SK-N-SH (cell line): ENCODE measurements around the gene HEMGN. TPM values are rescaled to one million over a fixed set of nuclear protein-coding genes. Genes with fewer than 3 reads are reported as not detected.

Experiments
- CTCF ChIA-PET: fragments of 300-600, 350-600 bp; formaldehyde crosslinking; extraction: SDS; loops from one replicate; lab custom pipeline; 2021; lab: Yijun Ruan, JAX
- POLR2A ChIA-PET: fragments of 350-600 bp; sonication (Branson Sonifier 250); formaldehyde crosslinking; extraction: SDS; loops from one replicate; lab custom pipeline; 2020; ENCODE audit warnings: antibody characterized with exemption, inconsistent platforms; lab: Yijun Ruan, JAX
- DNase-seq: peaks from one replicate; pipeline ENCODE4 v3.0.0; 2012
- H2AFZ ChIP-seq: fragments of 200-600 bp; sonication (generic); 2 replicates; pipeline ENCODE4 v1.8.1; 2016; ENCODE audit warnings: antibody characterized with exemption, mild to moderate bottlenecking, low read depth
- H3F3A ChIP-seq: fragments of 200-600 bp; sonication (generic); replicated peaks from 2 replicates; pipeline ENCODE3; 2016; ENCODE audit warnings: antibody characterized with exemption, mild to moderate bottlenecking; ENCODE audit not compliant: insufficient read depth
- H3K27ac ChIP-seq, 2 experiments: fragments of 200-500 bp in 1 of 2; fragments of 200-600 bp in 1 of 2; sonication (Bioruptor generic) in 1 of 2; sonication (generic), shearing (Covaris generic) in 1 of 2; 2 replicates each; pipeline versions ENCODE4 v1.5.1 to v1.6.1; 2014 to 2016; ENCODE audit warnings: low read depth in 2 of 2, inconsistent platforms in 1 of 2, low read length in 1 of 2, mild to moderate bottlenecking in 1 of 2, mixed read lengths in 1 of 2
- H3K27me3 ChIP-seq: fragments of 200-600 bp; sonication (generic), shearing (Covaris generic); 2 replicates; pipeline ENCODE4 v1.6.1; 2016; ENCODE audit warnings: mixed run types; ENCODE audit not compliant: insufficient read depth
- H3K36me3 ChIP-seq, 2 experiments: fragments of 200-500 bp in 1 of 2; fragments of 200-600 bp in 1 of 2; sonication (Bioruptor generic) in 1 of 2; sonication (generic) in 1 of 2; replicated peaks in 1 of 2; 2 replicates each; pipeline versions ENCODE3 to v1.5.1; 2014 to 2016; ENCODE audit warnings: low read length in 1 of 2, mild to moderate bottlenecking in 1 of 2; ENCODE audit not compliant: insufficient read depth in 2 of 2, control insufficient read depth in 1 of 2
- H3K4me1 ChIP-seq, 2 experiments: fragments of 200-500 bp in 1 of 2; fragments of 200-600 bp in 1 of 2; sonication (Bioruptor generic) in 1 of 2; sonication (generic), shearing (Covaris generic) in 1 of 2; 2 replicates each; pipeline versions ENCODE4 v1.5.1 to v1.6.1; 2014 to 2016; ENCODE audit warnings: low read depth in 1 of 2, low read length in 1 of 2, mixed run types in 1 of 2; ENCODE audit not compliant: insufficient read depth in 2 of 2, control insufficient read depth in 1 of 2
- H3K4me2 ChIP-seq: fragments of 200-600 bp; sonication (generic), shearing (Covaris generic); 2 replicates; pipeline ENCODE4 v1.6.1; 2017; ENCODE audit warnings: mixed run types
- H3K4me3 ChIP-seq, 2 experiments: fragments of 200-500 bp in 1 of 2; fragments of 200-600 bp in 1 of 2; sonication (Bioruptor generic) in 1 of 2; sonication (generic), shearing (Covaris generic) in 1 of 2; 2 replicates each; pipeline versions ENCODE4 v1.5.1 to v1.8.1; 2014 to 2016; ENCODE audit warnings: low read depth in 2 of 2, inconsistent platforms in 1 of 2, low read length in 1 of 2, mild to moderate bottlenecking in 1 of 2, mixed read lengths in 1 of 2, moderate library complexity in 1 of 2
- H3K79me2 ChIP-seq: fragments of 200-600 bp; sonication (generic); 2 replicates; pipeline ENCODE4 v1.8.1; 2017; ENCODE audit warnings: mild to moderate bottlenecking; ENCODE audit not compliant: insufficient read depth
- H3K9ac ChIP-seq: fragments of 200-600 bp; sonication (generic); 2 replicates; pipeline ENCODE4 v1.6.1; 2017; ENCODE audit warnings: mixed run types
- H3K9me2 ChIP-seq: fragments of 200-600 bp; sonication (generic); 2 replicates; pipeline ENCODE4 v1.6.1; 2017; ENCODE audit warnings: mixed run types
- H3K9me3 ChIP-seq: fragments of 200-600 bp; sonication (generic); 2 replicates; pipeline ENCODE4 v1.6.1; 2017; ENCODE audit warnings: mixed run types, mild to moderate bottlenecking, moderate library complexity
- H4K20me1 ChIP-seq: fragments of 200-600 bp; sonication (generic); 2 replicates; pipeline ENCODE4 v1.6.1; 2017; ENCODE audit warnings: mild to moderate bottlenecking, mixed run types; ENCODE audit not compliant: insufficient read depth
- CHD2 ChIP-seq: fragments of 150-350 bp; IDR thresholded peaks from 2 replicates; pipeline ENCODE4 v1.6.1; 2018; ENCODE audit warnings: low read length; ENCODE audit not compliant: partially characterized antibody
- ELF1 ChIP-seq: IDR thresholded peaks from 2 replicates; pipeline ENCODE4 v1.4.0; 2012
- EZH2phosphoT487 ChIP-seq: fragments of 200-600 bp; sonication (generic); IDR thresholded peaks from 2 replicates; pipeline ENCODE4 v1.6.1; 2017; ENCODE audit warnings: low read depth, mixed run types, mild to moderate bottlenecking, antibody characterized with exemption, moderate library complexity, borderline replicate concordance
- FOSL2 ChIP-seq: IDR thresholded peaks from 2 replicates; pipeline ENCODE4 v1.4.0; 2012; ENCODE audit warnings: low read depth, mild to moderate bottlenecking, moderate library complexity, borderline replicate concordance
- FOXM1 ChIP-seq: IDR thresholded peaks from 2 replicates; pipeline ENCODE4 v1.4.0; 2012; ENCODE audit warnings: low read depth, mild to moderate bottlenecking
- GABPA ChIP-seq: IDR thresholded peaks from 2 replicates; pipeline ENCODE4 v1.4.0; 2012; ENCODE audit warnings: low read depth, mild to moderate bottlenecking
- GATA2 ChIP-seq: sonication (generic); formaldehyde crosslinking; IDR thresholded peaks from 2 replicates; pipeline ENCODE4 v1.5.0; 2020; ENCODE audit warnings: mild to moderate bottlenecking, missing genetic modification reagents
- JUND ChIP-seq: IDR thresholded peaks from 2 replicates; pipeline ENCODE4 v1.4.0; 2012
- NRF1 ChIP-seq: IDR thresholded peaks from 2 replicates; pipeline ENCODE4 v1.6.1; 2012; ENCODE audit warnings: low read depth, mild to moderate bottlenecking, low read length
- RAD21 ChIP-seq: IDR thresholded peaks from 2 replicates; pipeline ENCODE4 v1.6.1; 2012; ENCODE audit warnings: mild to moderate bottlenecking, low read length
- RFX5 ChIP-seq: IDR thresholded peaks from 2 replicates; pipeline ENCODE4 v1.6.1; 2012; ENCODE audit warnings: mild to moderate bottlenecking, improper control_type of control experiment, low read length
- YY1 ChIP-seq: IDR thresholded peaks from 2 replicates; pipeline ENCODE4 v1.4.0; 2012; ENCODE audit warnings: low read depth, mild to moderate bottlenecking
- WGBS: methylation state at CpG from one replicate; pipeline ENCODE4 v1.1.6; 2017; ENCODE audit warnings: low lambda C conversion rate; 5-methylcytosine and 5-hydroxymethylcytosine counted together
- polyA plus RNA-seq, 3 experiments: library from polyadenylated mRNA; depleted of rRNA; stranded (reverse); fragments of >200 nt; gene quantifications; 2 replicates each; pipeline ENCODE4 v1.2.3, GENCODE V29; 2012
- TF ChIP-seq, protein P1 (sequence below): fragments of 150-350 bp; IDR thresholded peaks from 2 replicates; pipeline ENCODE4 v1.6.1; 2016; ENCODE audit warnings: mild to moderate bottlenecking, low read depth, low read length
- TF ChIP-seq, protein P2 (sequence below): IDR thresholded peaks from 2 replicates; pipeline ENCODE4; 2012
- TF ChIP-seq, protein P3 (sequence below): fragments of 200-600 bp; sonication (generic); IDR thresholded peaks from 2 replicates; pipeline ENCODE4 v1.6.1; 2017; ENCODE audit warnings: antibody characterized with exemption, mild to moderate bottlenecking, moderate library complexity
- TF ChIP-seq, protein P4 (sequence below): IDR thresholded peaks from 2 replicates; pipeline ENCODE4 v1.4.0; 2012; ENCODE audit warnings: low read depth, borderline replicate concordance
- TF ChIP-seq, protein P5 (sequence below): fragments of 150-350 bp; IDR thresholded peaks from 2 replicates; pipeline ENCODE4 v1.6.1; 2017; ENCODE audit warnings: antibody characterized with exemption, low read length, low read depth, borderline replicate concordance
- TF ChIP-seq, protein P6 (sequence below): IDR thresholded peaks from 2 replicates; pipeline ENCODE4 v1.4.0; 2012; ENCODE audit warnings: low read depth

HEMGN gene
- polyA plus RNA-seq, 1 of the 3 experiments (the other 2 are of a cell fraction) = not detected

DNA sequence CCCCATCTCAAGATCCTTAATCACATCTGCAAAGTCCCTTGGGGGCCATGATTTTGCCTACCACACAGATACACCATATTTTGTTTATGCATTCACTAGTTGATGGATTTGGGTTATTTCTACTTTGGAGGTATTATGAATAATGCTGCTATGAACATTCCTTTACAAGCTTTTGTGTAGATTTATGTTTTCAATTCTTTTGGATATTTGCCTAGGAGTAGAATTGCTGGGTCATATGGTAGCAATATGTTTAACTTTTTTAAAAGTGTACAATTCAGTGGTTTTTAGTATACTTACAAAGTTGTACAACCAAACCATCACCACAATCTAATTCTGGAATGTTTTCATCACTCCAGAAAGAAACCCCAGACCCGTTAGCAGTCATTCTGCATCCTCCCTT, 37.4 kb upstream of the HEMGN start:
- Histone ChIP-seq H3K79me2 (no peaks in the 10 kb centered on the region), H3K27ac (no peak overlapping the region), H4K20me1 (no peaks in the 10 kb centered on the region), H3K4me3 (no peak overlapping the region), H3K36me3 (no peaks in the 10 kb centered on the region), H3K4me2 (no peak overlapping the region), H2AFZ (no peak overlapping the region), H3K9me2 (no peaks in the 10 kb centered on the region), H3K9me3 (no peaks in the 10 kb centered on the region), H3K9ac (no peak overlapping the region), H3F3A (no peaks in the 10 kb centered on the region), H3K4me1 (peaks cover 0 to 3% of the 10 kb centered on the region in 2 experiments; a peak in 1 of 4 replicates), H3K27me3 (0 out of 2 replicates have a peak, but pooled peaks cover 8% of the 10 kb centered on the region)
- POLR2A ChIA-PET = no interaction called here
- TF ChIP-seq GABPA = no peak
- CTCF ChIA-PET = interaction anchor here (0.9 kb wide), 1 partner anchor 52 kb away, joined by 3 read pairs; the partner anchor contains the start of gene TRMO
- DNase-seq = no peak
- 34% methylated on average over 1 of the region's 1 CpG for WGBS

DNA sequence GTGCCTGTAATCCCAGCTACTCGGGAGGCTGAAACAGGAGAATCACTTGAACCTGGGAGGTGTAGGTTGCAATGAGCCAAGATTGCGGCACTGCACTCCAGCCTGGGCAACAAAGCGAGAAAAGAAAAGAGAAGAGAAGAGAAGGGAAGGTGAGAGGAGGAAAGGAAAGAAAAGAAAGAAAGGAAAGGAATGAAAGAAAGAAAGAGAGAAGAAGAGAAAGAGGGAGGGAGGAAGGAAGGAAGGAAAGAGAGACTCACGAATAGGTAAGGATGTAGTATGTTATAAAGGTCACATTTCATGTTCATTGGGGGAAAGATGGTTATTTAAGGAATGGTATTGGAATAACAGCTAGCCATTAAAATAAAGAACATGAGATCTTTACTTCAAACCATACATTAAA, 34.8 kb upstream of the HEMGN start:
- no peak overlapping the region for H3K4me3 ChIP-seq
- no peak for TF ChIP-seq FOXM1
- no peak for TF ChIP-seq FOSL2
- TF ChIP-seq YY1 = no peak
- TF ChIP-seq ELF1 = no peak
- TF ChIP-seq, protein P1, sequence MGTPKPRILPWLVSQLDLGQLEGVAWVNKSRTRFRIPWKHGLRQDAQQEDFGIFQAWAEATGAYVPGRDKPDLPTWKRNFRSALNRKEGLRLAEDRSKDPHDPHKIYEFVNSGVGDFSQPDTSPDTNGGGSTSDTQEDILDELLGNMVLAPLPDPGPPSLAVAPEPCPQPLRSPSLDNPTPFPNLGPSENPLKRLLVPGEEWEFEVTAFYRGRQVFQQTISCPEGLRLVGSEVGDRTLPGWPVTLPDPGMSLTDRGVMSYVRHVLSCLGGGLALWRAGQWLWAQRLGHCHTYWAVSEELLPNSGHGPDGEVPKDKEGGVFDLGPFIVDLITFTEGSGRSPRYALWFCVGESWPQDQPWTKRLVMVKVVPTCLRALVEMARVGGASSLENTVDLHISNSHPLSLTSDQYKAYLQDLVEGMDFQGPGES = no peak
- TF ChIP-seq RFX5 = no peak
- TF ChIP-seq, protein P2, sequence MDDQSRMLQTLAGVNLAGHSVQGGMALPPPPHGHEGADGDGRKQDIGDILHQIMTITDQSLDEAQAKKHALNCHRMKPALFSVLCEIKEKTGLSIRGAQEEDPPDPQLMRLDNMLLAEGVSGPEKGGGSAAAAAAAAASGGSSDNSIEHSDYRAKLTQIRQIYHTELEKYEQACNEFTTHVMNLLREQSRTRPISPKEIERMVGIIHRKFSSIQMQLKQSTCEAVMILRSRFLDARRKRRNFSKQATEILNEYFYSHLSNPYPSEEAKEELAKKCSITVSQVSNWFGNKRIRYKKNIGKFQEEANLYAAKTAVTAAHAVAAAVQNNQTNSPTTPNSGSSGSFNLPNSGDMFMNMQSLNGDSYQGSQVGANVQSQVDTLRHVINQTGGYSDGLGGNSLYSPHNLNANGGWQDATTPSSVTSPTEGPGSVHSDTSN = no peak
- TF ChIP-seq GATA2 (CRISPR knock-in tag) = no peak
- no peak for TF ChIP-seq EZH2phosphoT487
- TF ChIP-seq, protein P3, sequence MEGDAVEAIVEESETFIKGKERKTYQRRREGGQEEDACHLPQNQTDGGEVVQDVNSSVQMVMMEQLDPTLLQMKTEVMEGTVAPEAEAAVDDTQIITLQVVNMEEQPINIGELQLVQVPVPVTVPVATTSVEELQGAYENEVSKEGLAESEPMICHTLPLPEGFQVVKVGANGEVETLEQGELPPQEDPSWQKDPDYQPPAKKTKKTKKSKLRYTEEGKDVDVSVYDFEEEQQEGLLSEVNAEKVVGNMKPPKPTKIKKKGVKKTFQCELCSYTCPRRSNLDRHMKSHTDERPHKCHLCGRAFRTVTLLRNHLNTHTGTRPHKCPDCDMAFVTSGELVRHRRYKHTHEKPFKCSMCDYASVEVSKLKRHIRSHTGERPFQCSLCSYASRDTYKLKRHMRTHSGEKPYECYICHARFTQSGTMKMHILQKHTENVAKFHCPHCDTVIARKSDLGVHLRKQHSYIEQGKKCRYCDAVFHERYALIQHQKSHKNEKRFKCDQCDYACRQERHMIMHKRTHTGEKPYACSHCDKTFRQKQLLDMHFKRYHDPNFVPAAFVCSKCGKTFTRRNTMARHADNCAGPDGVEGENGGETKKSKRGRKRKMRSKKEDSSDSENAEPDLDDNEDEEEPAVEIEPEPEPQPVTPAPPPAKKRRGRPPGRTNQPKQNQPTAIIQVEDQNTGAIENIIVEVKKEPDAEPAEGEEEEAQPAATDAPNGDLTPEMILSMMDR = no peak
- TF ChIP-seq, protein P4, sequence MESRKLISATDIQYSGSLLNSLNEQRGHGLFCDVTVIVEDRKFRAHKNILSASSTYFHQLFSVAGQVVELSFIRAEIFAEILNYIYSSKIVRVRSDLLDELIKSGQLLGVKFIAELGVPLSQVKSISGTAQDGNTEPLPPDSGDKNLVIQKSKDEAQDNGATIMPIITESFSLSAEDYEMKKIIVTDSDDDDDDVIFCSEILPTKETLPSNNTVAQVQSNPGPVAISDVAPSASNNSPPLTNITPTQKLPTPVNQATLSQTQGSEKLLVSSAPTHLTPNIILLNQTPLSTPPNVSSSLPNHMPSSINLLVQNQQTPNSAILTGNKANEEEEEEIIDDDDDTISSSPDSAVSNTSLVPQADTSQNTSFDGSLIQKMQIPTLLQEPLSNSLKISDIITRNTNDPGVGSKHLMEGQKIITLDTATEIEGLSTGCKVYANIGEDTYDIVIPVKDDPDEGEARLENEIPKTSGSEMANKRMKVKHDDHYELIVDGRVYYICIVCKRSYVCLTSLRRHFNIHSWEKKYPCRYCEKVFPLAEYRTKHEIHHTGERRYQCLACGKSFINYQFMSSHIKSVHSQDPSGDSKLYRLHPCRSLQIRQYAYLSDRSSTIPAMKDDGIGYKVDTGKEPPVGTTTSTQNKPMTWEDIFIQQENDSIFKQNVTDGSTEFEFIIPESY = no peak
- TF ChIP-seq, protein P5, sequence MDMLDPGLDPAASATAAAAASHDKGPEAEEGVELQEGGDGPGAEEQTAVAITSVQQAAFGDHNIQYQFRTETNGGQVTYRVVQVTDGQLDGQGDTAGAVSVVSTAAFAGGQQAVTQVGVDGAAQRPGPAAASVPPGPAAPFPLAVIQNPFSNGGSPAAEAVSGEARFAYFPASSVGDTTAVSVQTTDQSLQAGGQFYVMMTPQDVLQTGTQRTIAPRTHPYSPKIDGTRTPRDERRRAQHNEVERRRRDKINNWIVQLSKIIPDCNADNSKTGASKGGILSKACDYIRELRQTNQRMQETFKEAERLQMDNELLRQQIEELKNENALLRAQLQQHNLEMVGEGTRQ = no peak
- no peak for TF ChIP-seq CHD2
- TF ChIP-seq RAD21 = no peak
- TF ChIP-seq NRF1 = no peak
- TF ChIP-seq, protein P6, sequence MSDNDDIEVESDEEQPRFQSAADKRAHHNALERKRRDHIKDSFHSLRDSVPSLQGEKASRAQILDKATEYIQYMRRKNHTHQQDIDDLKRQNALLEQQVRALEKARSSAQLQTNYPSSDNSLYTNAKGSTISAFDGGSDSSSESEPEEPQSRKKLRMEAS = no peak
- TF ChIP-seq JUND = no peak
- no peak overlapping the region for H3K9ac ChIP-seq
- no peaks in the 10 kb centered on the region for H3K4me1 ChIP-seq
- DNase-seq = no peak
- H3K79me2 ChIP-seq = no peaks in the 10 kb centered on the region
- peaks cover 15% of the 10 kb centered on the region; the same call in 1 of the 2 replicates for H3K27me3 ChIP-seq
- no peak overlapping the region for H2AFZ ChIP-seq
- no peaks in the 10 kb centered on the region for H3F3A ChIP-seq
- WGBS = 68% methylated on average over 4 of the region's 4 CpGs
- no peak overlapping the region for H3K27ac ChIP-seq
- H3K9me3 ChIP-seq = no peaks in the 10 kb centered on the region
- ChIA-PET CTCF (interaction anchor here (1.0 to 2.2 kb wide), 4 partner anchors 9 to 62 kb away, joined by 3 to 12 read pairs (median 4); partner anchors contain the start of gene ANP32B), POLR2A (interaction anchor here (0.8 kb wide), 1 partner anchor 218 kb away, joined by 5 read pairs; no protein-coding TSS in a partner anchor)
- H3K4me2 ChIP-seq = no peak overlapping the region
- no peaks in the 10 kb centered on the region for H3K36me3 ChIP-seq
- no peaks in the 10 kb centered on the region for H3K9me2 ChIP-seq
- H4K20me1 ChIP-seq = no peaks in the 10 kb centered on the region
